ENCODE data around the gene EMC8. TPM values are rescaled to one million over a fixed set of nuclear protein-coding genes. Genes with fewer than 3 reads are reported as not detected.

Gene EMC8
- total RNA-seq, 2 donors from 2014 or later = 60.1 to 67.6 TPM

DNA sequence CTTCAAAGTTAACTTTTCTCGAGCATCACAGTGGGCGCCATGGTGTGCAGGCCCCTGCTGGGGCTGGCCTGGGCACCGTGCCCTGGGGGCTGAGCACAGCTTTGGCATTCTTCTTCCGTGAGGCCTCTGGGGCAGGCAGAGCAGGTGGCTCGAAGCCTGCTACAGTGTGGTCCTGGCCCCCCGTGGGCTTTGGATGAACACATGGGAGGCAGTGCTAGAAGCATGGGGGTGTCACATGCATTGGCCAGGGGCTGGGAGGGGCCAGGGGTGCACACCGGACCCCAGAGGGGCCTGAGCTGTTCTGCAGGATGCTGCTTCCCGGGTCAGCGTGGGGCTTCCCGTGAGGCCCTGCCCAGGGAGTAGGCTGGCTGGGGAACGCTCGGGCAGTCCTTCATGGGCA, 36.4 kb downstream of the EMC8 start:
- H3K27ac Mint-ChIP-seq = no peak overlapping the region
- WGBS, 2 experiments (ENCODE audit: insufficient coverage in 1 of 2, insufficient read length in 1 of 2) = 84 to 89% methylated on average over 6 to 12 of the region's 12 CpGs
- H3K9ac ChIP-seq (ENCODE audit: extremely low read depth, low read length, poor library complexity, severe bottlenecking) = no peak overlapping the region

DNA sequence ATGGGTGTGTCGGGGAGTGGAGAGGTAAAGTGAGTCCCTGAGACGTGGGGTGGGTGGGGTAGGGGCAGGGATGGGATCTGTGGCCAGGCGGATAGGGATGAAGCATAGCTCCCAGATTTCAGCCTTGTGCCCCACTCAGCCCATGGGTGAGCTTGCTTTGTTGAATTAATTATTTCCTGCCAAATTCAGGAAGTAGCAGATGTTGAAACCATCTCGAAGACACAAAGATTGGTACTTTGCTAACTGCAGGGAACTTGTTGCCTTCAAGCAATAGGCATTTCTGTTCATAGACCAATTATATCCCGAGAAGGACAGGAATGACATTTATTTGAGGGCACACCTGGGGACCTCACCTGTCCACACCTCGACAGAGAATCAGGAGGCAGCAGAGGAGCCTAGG, 37.5 kb downstream of the EMC8 start:
- no peak overlapping the region for H3K9ac ChIP-seq (ENCODE audit: extremely low read depth, low read length, poor library complexity, severe bottlenecking)
- no peaks in the 10 kb centered on the region for H3K9me3 ChIP-seq (ENCODE audit: control insufficient read depth, low read length)
- H3K36me3 ChIP-seq (ENCODE audit: control insufficient read depth, insufficient read depth, low read length) = no peaks in the 10 kb centered on the region
- Mint-ChIP-seq H3K36me3 (ENCODE audit: low read depth) (no peaks in the 10 kb centered on the region), H3K4me3 (no peak overlapping the region), H3K27ac (no peak overlapping the region), H3K27me3 (ENCODE audit: insufficient read depth) (peaks cover 3% of the 10 kb centered on the region), H3K9me3 (no peaks in the 10 kb centered on the region), H3K4me1 (no peaks in the 10 kb centered on the region)
- 86 to 94% methylated on average over 3 to 6 of the region's 6 CpGs for WGBS, 2 experiments (ENCODE audit: insufficient coverage in 1 of 2, insufficient read length in 1 of 2)
- H3K27me3 ChIP-seq (ENCODE audit: control insufficient read depth, insufficient read depth, low read length, poor library complexity, severe bottlenecking) = no peaks in the 10 kb centered on the region
- no peaks in the 10 kb centered on the region for H3K4me1 ChIP-seq (ENCODE audit: control insufficient read depth, insufficient read depth, low read length)
- DNase-seq = no peak
- H3K4me3 ChIP-seq (ENCODE audit: low read length) = no peak overlapping the region
- H3K27ac ChIP-seq (ENCODE audit: low read depth, low read length) = no peak overlapping the region
- TF ChIP-seq CTCF (conservative IDR thresholded peaks at IDR 0.05) = no peak

More for the DNA sequence above, 36.4 kb downstream of the EMC8 start:
- H3K27me3 ChIP-seq (ENCODE audit: control insufficient read depth, insufficient read depth, low read length, poor library complexity, severe bottlenecking) = no peaks in the 10 kb centered on the region
- Mint-ChIP-seq H3K9me3 (no peaks in the 10 kb centered on the region), H3K4me1 (peaks cover 1% of the 10 kb centered on the region), H3K27me3 (ENCODE audit: insufficient read depth) (peaks cover 3% of the 10 kb centered on the region), H3K36me3 (ENCODE audit: low read depth) (no peaks in the 10 kb centered on the region), H3K4me3 (no peak overlapping the region)
- no peaks in the 10 kb centered on the region for H3K36me3 ChIP-seq (ENCODE audit: control insufficient read depth, insufficient read depth, low read length)
- H3K4me1 ChIP-seq (ENCODE audit: control insufficient read depth, insufficient read depth, low read length) = peaks cover under 1% of the 10 kb centered on the region
- H3K4me3 ChIP-seq (ENCODE audit: low read length) = no peak overlapping the region
- H3K9me3 ChIP-seq (ENCODE audit: control insufficient read depth, low read length) = no peaks in the 10 kb centered on the region
- no peak overlapping the region for H3K27ac ChIP-seq (ENCODE audit: low read depth, low read length)
- DNase-seq = no peak
- TF ChIP-seq CTCF (conservative IDR thresholded peaks at IDR 0.05) = no peak

DNA sequence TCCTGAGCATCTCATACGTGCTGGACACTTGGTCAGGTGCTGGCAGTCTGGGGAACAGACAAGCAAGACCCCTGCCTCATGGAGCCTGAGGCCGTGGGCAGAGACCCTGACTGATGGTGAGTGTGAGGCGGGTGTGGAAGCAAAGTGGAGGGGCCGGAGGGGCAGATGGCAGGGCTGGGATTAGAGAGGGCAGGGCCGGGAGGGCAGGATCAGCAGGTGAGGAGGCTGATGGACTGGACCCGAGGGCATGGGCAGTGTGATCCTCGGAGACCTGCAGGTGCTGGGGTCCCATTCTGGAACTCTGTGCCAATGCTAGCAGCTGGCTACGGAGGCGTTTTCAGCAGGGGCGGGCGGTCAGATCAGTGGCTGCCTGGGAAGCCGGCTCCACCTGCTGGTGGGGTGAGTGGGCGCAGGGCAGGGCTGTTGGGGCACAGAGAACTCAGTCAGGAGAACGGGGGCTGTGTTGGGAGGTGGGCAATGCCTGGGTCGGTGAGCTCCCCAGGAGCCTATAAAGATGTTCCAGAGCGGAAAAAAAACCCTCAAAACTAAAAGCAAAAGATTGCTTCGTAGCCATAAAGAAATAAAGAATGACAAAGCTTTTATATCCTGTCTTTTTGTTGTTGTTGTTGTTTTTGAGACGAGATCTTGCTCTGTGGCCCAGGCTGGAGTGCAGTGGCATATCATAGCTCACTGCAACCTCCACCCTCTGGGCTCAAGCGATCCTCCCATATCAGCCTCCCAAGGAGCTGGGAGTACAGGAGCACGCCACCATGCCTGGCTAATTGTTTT, 39.5 kb downstream of the EMC8 start:
- peak; percentile 71 for TF ChIP-seq CTCF (conservative IDR thresholded peaks at IDR 0.05)
- Mint-ChIP-seq H3K4me1 (no peaks in the 10 kb centered on the region), H3K9me3 (no peaks in the 10 kb centered on the region), H3K27ac (no peak overlapping the region), H3K36me3 (ENCODE audit: low read depth) (no peaks in the 10 kb centered on the region), H3K4me3 (no peak overlapping the region), H3K27me3 (ENCODE audit: insufficient read depth) (peaks cover 2% of the 10 kb centered on the region)
- Histone ChIP-seq H3K9ac (ENCODE audit: extremely low read depth, low read length, poor library complexity, severe bottlenecking) (no peak overlapping the region), H3K27me3 (ENCODE audit: control insufficient read depth, insufficient read depth, low read length, poor library complexity, severe bottlenecking) (no peaks in the 10 kb centered on the region), H3K36me3 (ENCODE audit: control insufficient read depth, insufficient read depth, low read length) (no peaks in the 10 kb centered on the region), H3K9me3 (ENCODE audit: control insufficient read depth, low read length) (no peaks in the 10 kb centered on the region), H3K4me1 (ENCODE audit: control insufficient read depth, insufficient read depth, low read length) (no peaks in the 10 kb centered on the region), H3K4me3 (ENCODE audit: low read length) (no peak overlapping the region), H3K27ac (ENCODE audit: low read depth, low read length) (no peak overlapping the region)
- WGBS, 2 experiments (ENCODE audit: insufficient coverage in 1 of 2, insufficient read length in 1 of 2) = 90 to 92% methylated on average over 11 to 20 of the region's 20 CpGs
- peak; percentile 80 for DNase-seq

Measured in endodermal cell (in vitro differentiated cells).